Occipital lobe (tissue), 2 donors: ENCODE measurements around the gene COG5. TPM values are rescaled to one million over a fixed set of nuclear protein-coding genes. Genes with fewer than 3 reads are reported as not detected.
"Not testable (repeated sequence)": the region's sequence is repeated elsewhere in the genome, so short reads cannot be mapped to it uniquely, and the experiment has no call there.

Experiments used
- DNase-seq: peaks from one replicate; lab custom pipeline; 2025; lab: John Stamatoyannopoulos, UW
- total RNA-seq: library from RNA; depleted of rRNA; stranded (reverse); fragments of >200 nt; gene quantifications from one replicate; pipeline ENCODE4 v1.2.3, GENCODE V29; 2014

The COG5 gene
- total RNA-seq, 1 donor from 2014 or later, result 46.2 TPM

GRCh38 chr7:107228291-107228690 is 335.4 kb downstream of the COG5 start:
- no peak for DNase-seq

DNA sequence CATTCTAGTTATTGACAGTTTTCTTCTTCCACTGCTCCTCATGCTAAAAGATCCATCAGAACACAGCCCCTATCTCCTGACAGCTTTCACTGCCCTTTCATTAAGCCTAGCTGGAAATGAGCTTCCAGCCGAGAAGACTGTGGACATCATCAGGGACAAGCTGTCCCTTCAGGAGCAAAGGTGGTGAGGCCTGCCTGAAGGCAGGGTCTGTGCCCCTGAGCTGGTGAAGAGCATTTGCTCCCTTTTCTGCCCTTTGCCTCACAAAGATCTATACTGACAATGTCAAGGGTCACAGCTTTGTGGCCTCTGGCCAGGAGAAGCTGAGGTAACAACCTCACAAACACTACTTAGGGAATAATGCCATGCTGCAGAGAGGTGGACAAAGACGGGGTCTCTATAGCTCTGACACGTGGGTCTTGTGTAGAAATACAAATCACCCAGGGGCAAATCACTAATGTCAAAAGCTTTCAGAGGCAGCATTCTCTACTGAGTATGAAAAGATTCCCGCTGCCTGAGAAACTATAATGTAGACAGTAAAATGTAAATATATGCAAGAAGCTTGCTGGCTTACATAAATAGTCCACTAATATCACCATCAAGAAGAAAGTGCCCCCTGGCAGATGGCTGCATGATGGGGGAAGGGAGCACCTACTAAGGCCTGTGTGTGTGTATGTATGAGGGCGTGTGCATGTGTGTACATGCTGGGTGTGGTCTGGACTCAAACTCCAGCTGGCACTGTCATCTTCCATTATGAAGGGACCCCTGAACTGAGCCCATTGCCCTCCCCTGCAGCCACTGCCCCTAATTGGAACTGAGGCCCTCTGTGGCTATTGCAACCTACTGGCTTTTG is 339.1 kb downstream of the COG5 start:
- DNase-seq, result no peak

GRCh38 chr7:107220806-107221205 is 342.9 kb downstream of the COG5 start:
- not testable (repeated sequence) for DNase-seq

- DNase-seq, result no peak
Measured at GRCh38 chr7:107220356-107220755, 343.4 kb downstream of the COG5 start.

DNA sequence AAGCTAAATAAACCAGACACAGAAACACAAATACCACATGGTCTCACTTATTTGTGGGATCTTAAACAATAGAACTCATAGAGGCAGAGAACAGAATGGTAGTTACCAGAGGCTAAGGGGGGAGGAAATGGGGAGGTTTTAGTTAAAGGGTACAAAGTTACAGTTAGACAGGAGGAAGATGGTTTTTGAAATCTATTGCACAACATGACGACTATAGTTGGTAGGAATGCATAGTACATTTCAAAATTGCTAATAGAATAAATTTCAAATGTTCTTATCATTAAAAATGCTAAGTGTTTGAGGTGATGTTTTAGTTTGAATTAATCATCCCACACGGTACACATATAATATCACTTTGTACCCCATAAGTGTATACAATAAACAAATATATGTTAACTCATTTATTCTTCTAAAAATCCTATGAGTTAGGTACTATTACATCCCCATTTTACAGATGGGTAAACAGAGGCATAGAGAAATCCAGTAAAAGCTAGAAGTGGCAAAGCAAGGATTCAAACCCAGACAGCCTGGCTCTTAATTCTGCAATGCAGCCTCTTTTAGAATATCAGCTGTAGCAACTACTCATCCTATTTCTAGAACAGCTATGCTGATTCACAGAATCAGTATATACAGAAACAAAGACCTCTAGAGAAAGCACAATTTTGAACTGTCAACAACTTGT is 344.0 kb downstream of the COG5 start:
- DNase-seq, result no peak

DNA sequence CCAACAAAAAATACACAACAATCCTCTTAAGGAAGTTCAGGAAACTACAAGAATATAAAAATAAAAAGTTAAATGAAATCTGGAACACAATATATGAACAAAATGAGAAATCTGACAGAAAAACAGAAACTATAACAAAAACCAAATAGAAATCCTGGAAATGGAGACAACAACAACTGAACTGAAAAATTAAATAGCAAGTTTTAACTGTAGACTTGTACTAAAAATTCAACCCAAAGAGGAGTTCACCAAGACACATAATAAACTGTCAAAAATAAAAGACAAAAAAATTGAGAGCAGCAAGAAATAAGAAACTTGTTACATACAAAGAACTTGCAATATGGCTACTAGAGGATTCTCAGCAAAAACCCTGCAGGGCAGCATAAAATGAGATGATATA is 349.8 kb downstream of the COG5 start:
- no peak for DNase-seq

DNA sequence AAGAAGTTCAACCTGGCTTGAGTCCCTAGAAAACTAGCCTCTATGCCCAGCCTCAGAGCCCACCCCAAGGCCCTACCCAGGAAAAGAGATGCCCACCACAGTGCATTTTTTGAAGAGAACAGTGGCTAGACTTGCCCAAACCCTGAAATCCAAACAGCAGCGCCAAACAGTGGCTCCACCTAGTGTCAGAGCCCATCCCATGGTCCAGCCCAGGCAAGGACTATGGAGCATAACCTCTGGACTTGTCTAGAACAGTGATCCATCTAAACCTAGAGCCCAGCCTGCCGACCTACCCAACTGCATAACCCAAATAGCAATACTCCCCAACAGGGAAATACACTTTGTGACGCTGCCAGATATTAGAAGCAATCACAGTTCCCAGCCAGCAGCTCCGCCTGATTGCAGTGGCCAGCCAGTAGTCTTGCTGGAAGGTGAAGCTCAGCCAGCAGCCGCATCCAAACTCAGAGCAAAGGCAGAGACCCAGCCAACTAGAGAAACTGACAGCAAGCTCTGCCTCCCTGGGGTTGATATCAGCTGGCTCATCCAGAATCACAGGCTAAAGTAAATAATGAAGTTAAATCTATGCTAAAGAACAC is 350.4 kb downstream of the COG5 start:
- no peak for DNase-seq

DNA sequence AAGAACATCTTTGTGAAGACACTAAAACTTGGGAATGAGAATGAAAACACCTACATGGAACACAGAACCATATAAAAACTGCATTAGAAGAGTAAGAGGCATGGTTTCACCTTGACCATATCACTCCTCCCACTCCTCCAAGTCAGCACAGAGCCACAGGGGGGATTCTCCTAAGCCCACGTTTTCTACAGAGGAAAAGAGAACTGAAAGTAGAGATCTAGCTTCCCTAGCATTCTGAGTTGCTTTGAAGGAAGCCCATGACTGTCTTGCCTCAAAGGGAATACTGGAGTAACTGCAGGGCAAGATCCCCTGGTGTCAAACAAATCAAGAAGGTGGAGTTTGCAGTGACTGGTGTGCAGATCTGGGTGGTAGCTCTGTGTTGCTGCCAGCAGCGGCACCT is 351.0 kb downstream of the COG5 start:
- DNase-seq, result no peak

DNA sequence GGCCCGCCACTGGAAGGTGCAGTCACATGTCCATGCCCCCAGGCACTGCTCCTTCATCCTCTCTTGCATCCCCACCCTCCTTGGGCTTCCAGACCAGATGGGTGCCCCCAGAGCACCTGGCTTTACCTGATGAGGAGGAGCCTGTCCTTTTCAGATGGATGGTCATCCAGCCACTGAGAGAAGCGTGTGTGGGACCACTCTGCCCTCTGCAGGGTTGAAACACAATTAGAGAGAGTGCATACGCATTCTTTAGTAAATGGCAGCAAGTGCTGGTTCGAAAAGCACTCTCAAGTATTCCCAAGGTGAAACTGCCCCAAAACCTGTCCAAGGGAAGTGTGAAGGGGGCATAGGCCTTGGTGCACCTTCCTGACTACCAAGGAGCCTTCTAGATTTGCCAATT is 353.3 kb downstream of the COG5 start:
- no peak for DNase-seq

DNA sequence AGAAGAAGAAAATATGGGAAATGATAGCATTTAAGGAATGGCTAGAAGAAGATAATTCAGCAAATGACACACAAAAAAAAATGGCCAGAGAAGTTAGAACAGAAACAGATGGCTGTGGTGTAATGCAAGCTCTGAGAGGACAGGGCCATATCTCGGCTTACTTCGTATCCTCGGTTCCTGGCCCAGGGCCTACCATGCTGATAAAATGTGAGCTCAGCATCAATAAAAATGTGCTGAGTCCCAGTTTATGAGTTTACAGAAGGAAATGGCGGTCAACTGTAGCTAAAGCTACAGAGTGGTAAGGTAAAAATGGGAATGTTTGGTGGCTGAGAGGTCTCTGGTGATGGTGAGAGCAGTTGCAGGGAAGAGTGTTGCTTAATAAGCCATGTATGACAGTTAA is 354.2 kb downstream of the COG5 start:
- no peak for DNase-seq

- DNase-seq, result no peak
Measured at GRCh38 chr7:107208563-107208962, 355.2 kb downstream of the COG5 start.

GRCh38 chr7:107208024-107208521 is 355.6 kb downstream of the COG5 start:
- DNase-seq, result no peak

- no peak for DNase-seq
Measured at GRCh38 chr7:107207459-107207858, 356.3 kb downstream of the COG5 start.

DNA sequence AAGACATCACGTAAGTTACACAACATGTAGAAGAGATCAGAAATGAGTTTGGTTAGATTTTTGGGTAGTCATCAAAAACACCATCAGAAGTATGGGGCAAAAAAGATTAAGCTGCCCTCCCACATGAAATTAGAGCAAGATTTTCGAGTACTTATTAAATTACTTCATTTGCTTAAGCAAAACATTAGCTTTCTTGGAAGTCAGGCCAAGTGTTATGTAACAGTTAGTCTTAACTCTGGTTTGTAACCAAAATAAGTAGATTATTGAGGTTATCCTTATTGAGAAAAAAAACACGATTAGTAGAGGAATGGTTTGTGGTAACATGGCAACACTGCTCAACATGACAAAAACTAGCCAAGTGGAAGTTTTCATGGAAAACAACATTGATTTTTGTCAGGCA is 357.0 kb downstream of the COG5 start:
- no peak for DNase-seq

DNA sequence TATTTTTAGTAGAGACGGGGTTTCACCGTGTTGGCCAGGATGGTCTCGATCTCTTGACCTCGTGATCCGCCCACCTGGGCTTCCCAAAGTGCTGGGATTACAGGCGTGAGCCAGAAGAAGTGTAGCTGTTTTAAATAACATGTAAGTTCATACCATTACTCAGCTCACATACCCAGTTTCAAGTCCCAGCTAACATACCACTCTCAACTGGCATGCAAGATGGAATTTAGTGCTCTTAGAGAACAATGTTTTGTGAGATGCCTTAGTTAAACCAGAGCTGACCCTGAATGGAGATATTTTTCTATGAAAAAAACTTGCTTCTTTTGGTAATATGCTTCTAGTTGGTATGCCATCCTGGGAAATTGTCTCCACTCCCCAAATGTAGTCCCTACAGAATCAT is 357.6 kb downstream of the COG5 start:
- DNase-seq, result no peak

- DNase-seq, result no peak
Measured at GRCh38 chr7:107203607-107204006, 360.1 kb downstream of the COG5 start.

GRCh38 chr7:107201795-107202450 is 361.8 kb downstream of the COG5 start:
- peak; percentile 27 for DNase-seq

GRCh38 chr7:107196834-107197610 is 366.7 kb downstream of the COG5 start:
- no peak for DNase-seq

- no peak for DNase-seq
Measured at GRCh38 chr7:107194052-107194451, 369.7 kb downstream of the COG5 start.

DNA sequence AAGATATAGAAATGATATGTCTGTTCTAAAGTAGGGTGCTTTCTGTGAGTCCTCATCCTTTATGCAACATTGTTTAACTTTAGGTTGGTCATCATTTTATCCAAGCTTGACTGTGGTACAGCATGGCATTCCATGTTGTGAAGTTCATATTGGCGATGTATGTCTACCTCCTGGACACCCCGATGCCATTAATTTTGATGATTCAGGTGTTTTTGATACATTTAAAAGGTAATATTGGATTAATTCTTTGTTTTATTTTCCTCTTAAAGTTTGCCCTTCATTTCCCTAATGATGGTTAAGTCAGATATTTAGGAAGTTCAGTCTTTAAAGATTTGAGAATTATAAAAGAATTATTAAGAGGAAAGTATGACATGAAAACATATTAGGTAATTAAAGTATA is 373.6 kb downstream of the COG5 start:
- no peak for DNase-seq

DNA sequence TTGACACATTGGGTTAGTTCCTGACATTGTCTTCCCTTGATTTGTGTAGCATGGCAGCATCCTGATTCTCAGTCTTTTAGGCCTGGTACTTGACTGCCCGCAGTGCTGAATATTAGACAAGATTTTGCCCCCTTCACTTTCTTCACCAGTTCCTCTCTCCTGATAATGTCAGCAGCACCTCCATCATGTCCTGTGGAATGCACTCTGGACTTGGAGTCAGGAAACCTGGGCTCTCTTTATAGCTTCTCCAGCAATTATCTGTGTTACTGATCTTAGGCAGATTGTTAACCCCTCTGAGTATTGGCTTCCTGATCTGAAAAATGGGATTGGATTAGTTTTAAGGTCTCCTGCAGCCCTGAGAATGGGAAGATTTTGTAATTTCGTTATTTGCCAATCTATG is 375.9 kb downstream of the COG5 start:
- no peak for DNase-seq
